ENCODE measurements around the gene CIB1.

GRCh38 chr15:90264671-90265070 lies 30.9 kb upstream of the CIB1 start:
- TF ChIP-seq CTCF (IDR thresholded peaks at IDR 0.05) = no peak
- no peak for TF ChIP-seq POLR2AphosphoS5 (IDR thresholded peaks at IDR 0.05)

All from breast epithelium (tissue), 3 donors.